Omental fat pad (tissue), 4 donors: Measurements from ENCODE around the gene CPNE8. TPM values are rescaled to one million over a fixed set of nuclear protein-coding genes. Genes with fewer than 3 reads are reported as not detected.

Source experiments
- ATAC-seq: fragments of 150-250 bp; one replicate; pipeline ENCODE4 v1.9.1; 2016; ENCODE audit warnings: mild to moderate bottlenecking, moderate library complexity; ENCODE audit not compliant: low FRiP score
- DNase-seq: peaks from one replicate; pipeline ENCODE4 v3.0.0-alpha.2; 2019; ENCODE audit warnings: low spot score
- CTCF ChIP-seq, 3 donors: fragments of 450-650 bp; IDR thresholded peaks; one replicate each; pipeline ENCODE4 v1.5.1; 2016 to 2017; ENCODE audit warnings: antibody characterized with exemption in 3 of 3, mild to moderate bottlenecking in 3 of 3, moderate library complexity in 2 of 3
- total RNA-seq, 4 donors: library from RNA; depleted of rRNA; stranded (reverse); fragments of >200 nt; gene quantifications; one replicate each; pipeline ENCODE4 v1.1.0, GENCODE V29; 2016

Gene CPNE8
- total RNA-seq, 4 donors from 2014 or later: 16.3 to 42.8 (median 27.3) TPM

- TF ChIP-seq CTCF (IDR thresholded peaks at IDR 0.05): no peak
- DNase-seq: no peak
- no peak for ATAC-seq
These were observed 214.2 kb downstream of the CPNE8 start for GRCh38 chr12:38691164-38691563.

GRCh38 chr12:38690646-38691045 lies 214.7 kb downstream of the CPNE8 start:
- DNase-seq (no peak), ATAC-seq (no peak)
- no peak for TF ChIP-seq CTCF (IDR thresholded peaks at IDR 0.05)

GRCh38 chr12:38689704-38690103 lies 215.7 kb downstream of the CPNE8 start:
- peak; percentile 51 for ATAC-seq
- DNase-seq: no peak
- no peak for TF ChIP-seq CTCF (IDR thresholded peaks at IDR 0.05)

- no peak for TF ChIP-seq CTCF (IDR thresholded peaks at IDR 0.05)
- no peak for ATAC-seq
These were observed 216.2 kb downstream of the CPNE8 start for GRCh38 chr12:38689195-38689594.

GRCh38 chr12:38682521-38682920 lies 222.9 kb downstream of the CPNE8 start:
- TF ChIP-seq CTCF (IDR thresholded peaks at IDR 0.05): no peak
- DNase-seq (no peak), ATAC-seq (no peak)

More at GRCh38 chr12:38689195-38689594, 216.2 kb downstream of the CPNE8 start:
- no peak for DNase-seq

GRCh38 chr12:38669530-38669929 lies 235.9 kb downstream of the CPNE8 start:
- TF ChIP-seq CTCF (IDR thresholded peaks at IDR 0.05): no peak
- ATAC-seq (no peak), DNase-seq (no peak)

- ATAC-seq (no peak), DNase-seq (no peak)
- no peak for TF ChIP-seq CTCF (IDR thresholded peaks at IDR 0.05)
These were observed 236.3 kb downstream of the CPNE8 start for GRCh38 chr12:38669081-38669480.
